ENCODE measurements around the gene PAK6. TPM values are rescaled to one million over a fixed set of nuclear protein-coding genes. Genes with fewer than 3 reads are reported as not detected.

The PAK6 gene
- total RNA-seq, 2 donors from 2014 or later, result 13.8 to 190 TPM

DNA sequence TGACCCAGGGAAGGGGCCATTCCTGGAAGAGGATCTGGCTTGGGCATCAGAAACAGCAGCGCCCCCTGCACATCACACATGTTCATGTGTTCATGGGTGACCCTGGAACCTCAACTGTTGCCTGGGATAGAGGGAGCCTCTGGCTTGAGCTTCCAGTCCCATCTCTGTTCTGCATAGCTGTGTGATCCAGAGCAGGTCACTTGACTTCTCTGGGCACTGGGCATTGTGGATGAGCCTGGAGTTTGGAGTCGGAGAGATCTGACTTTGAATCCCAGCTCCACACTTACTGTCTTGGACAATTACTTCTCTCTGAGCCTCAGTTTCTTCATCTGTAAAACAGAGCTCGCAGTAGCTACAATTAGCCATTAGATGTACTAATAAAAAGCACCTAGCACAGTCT is 15.6 kb downstream of the PAK6 start:
- intact Hi-C loops (cut with DNase I), result no loop called here
- no peaks in the 10 kb centered on the region for H3K27me3 ChIP-seq (replicated peaks; ENCODE audit: insufficient read depth)
- H3K4me3 ChIP-seq, result no peak overlapping the region
- H3K27ac ChIP-seq, result no peak overlapping the region
- DNase-seq (ENCODE audit: low spot score), result no peak
- no peaks in the 10 kb centered on the region for H3K9me3 ChIP-seq
- TF ChIP-seq POLR2A (IDR thresholded peaks at IDR 0.05), result no peak
- TF ChIP-seq, protein P1, sequence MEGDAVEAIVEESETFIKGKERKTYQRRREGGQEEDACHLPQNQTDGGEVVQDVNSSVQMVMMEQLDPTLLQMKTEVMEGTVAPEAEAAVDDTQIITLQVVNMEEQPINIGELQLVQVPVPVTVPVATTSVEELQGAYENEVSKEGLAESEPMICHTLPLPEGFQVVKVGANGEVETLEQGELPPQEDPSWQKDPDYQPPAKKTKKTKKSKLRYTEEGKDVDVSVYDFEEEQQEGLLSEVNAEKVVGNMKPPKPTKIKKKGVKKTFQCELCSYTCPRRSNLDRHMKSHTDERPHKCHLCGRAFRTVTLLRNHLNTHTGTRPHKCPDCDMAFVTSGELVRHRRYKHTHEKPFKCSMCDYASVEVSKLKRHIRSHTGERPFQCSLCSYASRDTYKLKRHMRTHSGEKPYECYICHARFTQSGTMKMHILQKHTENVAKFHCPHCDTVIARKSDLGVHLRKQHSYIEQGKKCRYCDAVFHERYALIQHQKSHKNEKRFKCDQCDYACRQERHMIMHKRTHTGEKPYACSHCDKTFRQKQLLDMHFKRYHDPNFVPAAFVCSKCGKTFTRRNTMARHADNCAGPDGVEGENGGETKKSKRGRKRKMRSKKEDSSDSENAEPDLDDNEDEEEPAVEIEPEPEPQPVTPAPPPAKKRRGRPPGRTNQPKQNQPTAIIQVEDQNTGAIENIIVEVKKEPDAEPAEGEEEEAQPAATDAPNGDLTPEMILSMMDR (IDR thresholded peaks at IDR 0.05), result no peak
- TF ChIP-seq POLR2AphosphoS5 (IDR thresholded peaks at IDR 0.05), result no peak
- WGBS, result 98% methylated on average over 3 of the region's 3 CpGs
- H3K36me3 ChIP-seq, result no peaks in the 10 kb centered on the region
- peaks cover 6% of the 10 kb centered on the region for H3K4me1 ChIP-seq (replicated peaks)

DNA sequence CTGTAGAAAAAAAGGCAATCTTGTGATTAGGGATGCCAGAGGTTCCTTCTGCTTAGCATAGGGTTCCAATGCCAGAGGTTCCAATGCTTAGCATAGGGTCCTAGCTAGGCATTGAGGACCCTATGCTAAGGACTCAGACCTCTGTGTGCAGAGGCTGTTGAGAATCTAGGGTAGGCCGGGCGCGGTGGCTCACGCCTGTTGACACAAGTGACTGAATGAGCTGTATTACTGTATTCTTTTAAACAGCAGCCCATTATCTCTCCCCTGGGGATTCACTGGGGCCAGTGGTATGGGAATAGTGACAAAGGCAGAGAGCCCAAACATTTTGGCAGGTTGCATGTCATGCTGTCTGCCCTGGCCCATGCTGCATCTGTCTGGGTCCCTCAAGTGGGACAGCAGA is 16.2 kb downstream of the PAK6 start:
- H3K36me3 ChIP-seq, result no peaks in the 10 kb centered on the region
- intact Hi-C loops (cut with DNase I), result no loop called here
- H3K27me3 ChIP-seq (replicated peaks; ENCODE audit: insufficient read depth), result no peaks in the 10 kb centered on the region
- peaks cover 3% of the 10 kb centered on the region for H3K4me1 ChIP-seq (replicated peaks)
- 94% methylated on average over 4 of the region's 4 CpGs for WGBS
- no peak for DNase-seq (ENCODE audit: low spot score)
- no peak overlapping the region for H3K4me3 ChIP-seq
- no peak for TF ChIP-seq POLR2AphosphoS5 (IDR thresholded peaks at IDR 0.05)
- TF ChIP-seq, protein P1 (IDR thresholded peaks at IDR 0.05), result no peak
- TF ChIP-seq POLR2A (IDR thresholded peaks at IDR 0.05), result no peak
- H3K9me3 ChIP-seq, result no peaks in the 10 kb centered on the region
- no peak overlapping the region for H3K27ac ChIP-seq

GRCh38 chr15:40256638-40257235 is 17.9 kb downstream of the PAK6 start:
- DNase-seq (ENCODE audit: low spot score), result no peak
- TF ChIP-seq POLR2A (IDR thresholded peaks at IDR 0.05) (no peak), POLR2AphosphoS5 (IDR thresholded peaks at IDR 0.05) (no peak)
- TF ChIP-seq, protein P1 (IDR thresholded peaks at IDR 0.05), result no peak
- H3K4me1 ChIP-seq (replicated peaks), result peaks cover 3% of the 10 kb centered on the region
- no peaks in the 10 kb centered on the region for H3K9me3 ChIP-seq
- no peak overlapping the region for H3K27ac ChIP-seq
- H3K4me3 ChIP-seq, result no peak overlapping the region
- 94% methylated on average over 17 of the region's 17 CpGs for WGBS
- no peaks in the 10 kb centered on the region for H3K36me3 ChIP-seq
- H3K27me3 ChIP-seq (replicated peaks; ENCODE audit: insufficient read depth), result no peaks in the 10 kb centered on the region
- intact Hi-C loops (cut with DNase I), result no loop called here

- WGBS, result 87% methylated on average over 9 of the region's 9 CpGs
- Histone ChIP-seq H3K27me3 (replicated peaks; ENCODE audit: insufficient read depth) (no peaks in the 10 kb centered on the region), H3K9me3 (no peaks in the 10 kb centered on the region), H3K27ac (no peak overlapping the region), H3K36me3 (no peaks in the 10 kb centered on the region), H3K4me1 (replicated peaks) (peaks cover 3% of the 10 kb centered on the region), H3K4me3 (no peak overlapping the region)
- no peak for DNase-seq (ENCODE audit: low spot score)
- intact Hi-C loops (cut with DNase I), result no loop called here
- TF ChIP-seq POLR2AphosphoS5 (IDR thresholded peaks at IDR 0.05) (no peak), POLR2A (IDR thresholded peaks at IDR 0.05) (no peak)
- TF ChIP-seq, protein P1 (IDR thresholded peaks at IDR 0.05), result no peak
Observed at GRCh38 chr15:40257656-40258450, 19.0 kb downstream of the PAK6 start.

- H3K27me3 ChIP-seq (replicated peaks; ENCODE audit: insufficient read depth), result no peaks in the 10 kb centered on the region
- TF ChIP-seq POLR2AphosphoS5 (IDR thresholded peaks at IDR 0.05), result no peak
- TF ChIP-seq, protein P1 (IDR thresholded peaks at IDR 0.05), result no peak
- TF ChIP-seq POLR2A (IDR thresholded peaks at IDR 0.05), result no peak
- no peak overlapping the region for H3K27ac ChIP-seq
- intact Hi-C loops (cut with DNase I), result no loop called here
- no peaks in the 10 kb centered on the region for H3K36me3 ChIP-seq
- DNase-seq (ENCODE audit: low spot score), result no peak
- H3K4me3 ChIP-seq, result no peak overlapping the region
- peaks cover 3% of the 10 kb centered on the region for H3K4me1 ChIP-seq (replicated peaks)
- H3K9me3 ChIP-seq, result no peaks in the 10 kb centered on the region
- 74% methylated on average over 8 of the region's 8 CpGs for WGBS
Observed at GRCh38 chr15:40258544-40258943, 19.7 kb downstream of the PAK6 start.

Measured in prostate gland (tissue), 2 donors.